HG03103 (cell line): ENCODE measurements around the gene LSM12.
"Not testable (repeated sequence)": the region's sequence is repeated elsewhere in the genome, so short reads cannot be mapped to it uniquely, and the experiment has no call there.

Source experiments
- ATAC-seq: cut with Tn5 transposase; IDR thresholded peaks from one replicate; pipeline ENCODE4 v1.9.1; 2021; ENCODE audit warnings: low read depth; ENCODE audit not compliant: unreplicated experiment

Gene LSM12

GRCh38 chr17:44008205-44008909 is 58.1 kb downstream of the LSM12 start:
- no peak for ATAC-seq

DNA sequence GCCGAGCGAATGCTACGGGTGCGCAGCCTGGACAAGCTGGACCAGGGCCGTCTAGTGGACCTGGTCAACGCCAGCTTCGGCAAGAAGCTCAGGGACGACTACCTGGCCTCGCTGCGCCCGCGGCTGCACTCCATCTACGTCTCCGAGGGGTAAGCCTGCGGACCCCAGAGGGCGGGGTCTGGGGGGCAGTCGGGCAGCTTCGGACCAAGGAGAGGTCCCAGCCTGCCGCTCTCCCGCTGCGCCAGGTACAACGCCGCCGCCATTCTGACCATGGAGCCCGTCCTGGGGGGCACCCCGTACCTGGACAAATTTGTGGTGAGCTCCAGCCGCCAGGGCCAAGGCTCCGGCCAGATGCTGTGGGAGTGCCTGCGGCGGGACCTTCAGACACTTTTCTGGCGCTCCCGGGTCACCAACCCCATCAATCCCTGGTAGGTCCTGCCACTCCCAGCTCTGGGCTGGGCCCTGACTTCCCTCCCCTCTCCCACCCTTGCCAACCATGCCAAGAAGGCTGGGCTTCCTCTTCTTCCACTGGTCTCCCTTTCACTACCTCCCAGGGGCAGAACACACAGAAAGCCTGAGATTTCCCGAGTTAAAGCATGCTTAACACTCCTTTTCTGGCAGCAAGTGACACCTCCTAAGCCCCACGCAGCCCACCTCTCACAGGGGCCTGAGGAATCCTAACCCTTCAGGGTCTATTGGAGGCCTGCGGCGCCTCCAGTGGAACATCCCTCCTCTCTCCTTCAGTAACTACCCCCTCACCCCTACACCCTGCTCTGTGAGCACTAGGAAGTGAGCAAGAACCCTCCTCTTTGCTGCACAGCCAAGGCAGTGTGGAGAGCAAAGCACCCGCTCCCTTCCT is 58.9 kb downstream of the LSM12 start:
- ATAC-seq = no peak

DNA sequence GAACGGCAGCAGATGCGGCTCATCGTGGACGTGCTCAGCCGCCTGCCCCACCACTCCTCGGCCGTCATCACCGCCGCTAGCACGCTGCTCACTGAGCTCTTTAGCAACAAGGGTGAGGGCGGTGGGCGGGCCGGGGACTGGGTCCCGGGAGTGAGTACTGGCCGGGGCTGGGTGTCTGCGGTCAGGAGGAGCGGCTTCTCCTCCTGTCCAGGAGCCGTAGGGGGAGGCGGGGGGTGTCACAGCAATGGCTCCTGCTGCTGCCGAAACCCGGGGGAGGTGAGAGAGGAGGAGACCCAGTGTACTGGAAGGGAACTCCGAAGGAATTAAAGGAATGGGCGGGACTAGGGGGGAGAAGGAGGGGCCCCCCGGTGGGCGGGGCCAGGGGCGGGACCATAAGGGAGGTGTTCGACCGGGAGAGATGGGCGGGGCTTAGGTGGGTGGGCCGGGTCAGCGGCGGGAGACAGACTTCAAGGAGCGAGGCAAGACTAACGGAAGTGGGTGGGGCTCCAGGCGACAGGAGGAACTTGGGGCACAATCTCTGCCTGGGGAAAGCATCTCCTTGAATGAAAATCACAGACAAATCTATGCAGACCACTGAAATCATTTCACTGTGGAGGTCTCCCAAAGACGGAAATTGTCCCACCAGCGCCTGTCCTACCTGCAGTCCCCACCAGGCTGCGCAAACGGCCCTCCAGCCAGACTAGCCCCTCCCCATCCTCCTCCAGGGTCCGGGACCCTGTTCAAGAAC is 59.7 kb downstream of the LSM12 start:
- ATAC-seq = no peak

- ATAC-seq = no peak
These were observed 60.2 kb downstream of the LSM12 start for GRCh38 chr17:44006272-44006597.

GRCh38 chr17:44005527-44006271 is 60.8 kb downstream of the LSM12 start:
- ATAC-seq = no peak

- ATAC-seq = no peak
These were observed 61.5 kb downstream of the LSM12 start for GRCh38 chr17:44004761-44005526.

DNA sequence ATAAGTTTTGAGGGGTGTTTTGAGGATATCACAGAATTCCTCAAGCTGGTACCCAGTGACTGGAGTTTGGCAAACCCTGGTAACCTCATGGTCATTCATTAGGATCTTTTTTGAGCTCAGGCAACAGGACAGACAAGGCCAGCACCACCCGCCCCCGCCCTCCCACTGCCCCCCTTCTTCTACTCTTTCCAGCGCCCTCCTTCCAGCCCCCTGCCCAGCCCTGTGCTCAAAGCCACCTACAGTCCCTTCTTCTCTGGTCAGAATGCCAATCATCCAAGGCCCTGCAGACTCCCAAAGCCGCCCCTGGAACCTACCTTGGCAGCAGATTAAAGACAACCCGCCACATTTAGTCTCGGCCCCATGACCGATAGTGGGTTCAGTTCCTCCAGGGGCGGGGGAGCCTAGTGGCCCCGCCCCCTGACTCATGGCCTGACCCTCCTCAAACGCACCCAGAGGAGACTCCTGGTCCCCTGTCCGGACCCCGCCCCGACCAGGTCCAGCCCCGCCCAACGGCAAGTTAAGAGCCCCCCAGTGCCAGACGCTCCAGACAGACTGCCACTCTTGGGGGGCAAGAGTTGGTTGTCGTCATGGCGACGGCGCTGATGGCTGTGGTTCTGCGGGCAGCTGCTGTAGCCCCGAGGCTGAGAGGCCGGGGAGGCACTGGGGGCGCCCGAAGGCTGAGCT is 62.3 kb downstream of the LSM12 start, which contains the start of gene NAGS:
TSS of gene NAGS (plus strand) at position 546 of the 684 bp plus-strand sequence. CDS start at position 588, 42 bp downstream.
- no peak for ATAC-seq

- ATAC-seq = no peak
These were observed 64.2 kb downstream of the LSM12 start for GRCh38 chr17:44002141-44002848.

GRCh38 chr17:44001461-44001920 is 65.0 kb downstream of the LSM12 start:
- no peak for ATAC-seq

DNA sequence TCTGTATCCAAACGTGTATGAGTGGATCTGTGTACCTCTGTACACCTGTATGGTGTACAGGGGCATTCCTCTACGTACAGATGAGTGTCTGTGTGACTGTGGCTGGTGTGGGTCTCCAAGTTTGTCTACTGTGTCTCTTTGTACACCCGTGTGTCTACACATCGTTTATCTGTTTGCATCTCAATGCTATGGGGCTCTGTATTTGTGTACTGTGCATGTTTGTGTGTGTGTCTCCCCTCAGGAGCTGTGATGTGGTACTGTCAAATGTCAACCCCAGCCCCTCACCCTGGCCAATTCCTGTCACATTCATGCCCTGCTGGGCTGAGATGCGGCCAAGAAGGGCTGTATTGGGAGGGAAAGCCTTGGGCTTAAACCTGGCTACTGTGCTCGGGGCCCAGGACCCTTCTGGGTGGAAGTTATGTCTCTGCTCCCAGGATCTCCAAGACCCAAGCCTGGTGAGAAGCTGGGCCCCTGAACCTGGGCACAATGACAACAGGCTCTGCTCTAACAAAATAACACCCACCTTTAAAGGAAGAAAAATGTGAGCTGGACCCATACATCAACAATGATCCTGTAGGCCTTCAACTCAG is 65.5 kb downstream of the LSM12 start:
- ATAC-seq = no peak

GRCh38 chr17:44000141-44000860 is 66.2 kb downstream of the LSM12 start:
- no peak for ATAC-seq

DNA sequence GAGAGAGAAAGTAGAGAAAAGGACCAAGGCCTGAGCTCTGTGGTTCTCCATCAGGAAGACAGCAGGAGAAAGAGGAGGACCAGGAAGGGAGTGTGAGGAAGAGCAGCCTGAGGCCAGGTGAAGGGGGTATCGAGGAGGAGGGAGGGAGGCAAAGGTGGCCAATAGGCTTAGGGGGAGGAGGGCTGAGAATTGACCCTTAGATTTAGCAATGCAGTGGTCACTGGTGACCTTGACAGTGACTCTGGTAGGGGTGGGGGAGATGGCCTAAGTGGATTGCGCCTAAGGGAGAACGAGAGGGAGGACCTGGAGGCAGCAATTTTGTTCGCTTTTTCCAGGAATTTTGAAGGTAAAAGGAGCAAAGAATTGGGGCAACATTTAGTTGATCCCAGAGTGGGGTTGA is 67.4 kb downstream of the LSM12 start:
- no peak for ATAC-seq

DNA sequence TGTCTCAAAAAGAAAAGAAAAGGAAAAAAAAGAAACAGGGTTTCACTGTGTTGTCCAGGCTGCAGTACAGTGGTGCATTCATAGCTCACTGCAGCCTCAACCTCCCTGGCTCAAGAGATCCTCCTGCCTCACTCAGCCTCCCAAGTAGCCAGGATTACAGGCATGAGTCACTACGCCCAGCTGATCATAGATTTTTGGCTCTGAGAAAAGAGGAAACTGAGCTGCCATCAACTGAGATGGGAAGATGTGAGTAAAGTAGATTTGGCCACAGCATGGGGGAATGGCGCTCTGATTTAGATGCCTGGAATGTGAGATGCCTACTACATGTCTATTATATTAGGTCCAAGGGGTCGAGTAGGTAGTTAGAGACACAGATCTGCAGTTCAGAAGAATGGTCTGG is 67.9 kb downstream of the LSM12 start:
- ATAC-seq = no peak

- ATAC-seq = not testable (repeated sequence)
These were observed 69.3 kb downstream of the LSM12 start for GRCh38 chr17:43997180-43997579.

DNA sequence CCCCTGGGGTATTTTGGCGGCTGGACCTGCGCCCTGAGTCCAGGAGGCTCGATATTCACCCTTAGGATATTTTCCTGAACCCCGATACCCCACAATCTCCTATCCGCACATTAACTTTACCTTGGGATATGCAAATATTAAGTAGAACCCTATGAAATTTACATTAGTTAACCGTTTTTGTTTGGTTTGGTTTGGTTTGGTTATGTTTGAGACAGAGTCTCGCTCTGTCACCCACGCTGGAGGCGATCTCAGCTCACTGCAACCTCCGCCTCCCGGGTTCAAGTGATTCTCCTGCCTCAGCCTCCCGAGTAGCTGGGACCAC is 71.4 kb downstream of the LSM12 start:
- ATAC-seq = no peak

- ATAC-seq = no peak
These were observed 72.0 kb downstream of the LSM12 start for GRCh38 chr17:43994272-43995149.

GRCh38 chr17:43992641-43993040 is 73.8 kb downstream of the LSM12 start:
- ATAC-seq = no peak
